HepG2 (cell line): ENCODE data around the gene PPP2R5C. TPM values are rescaled to one million over a fixed set of nuclear protein-coding genes. Genes with fewer than 3 reads are reported as not detected.

Experiments used
- ARID5B ChIP-seq: IDR thresholded peaks from 2 replicates; pipeline ENCODE4 v1.4.0; 2020; ENCODE audit warnings: mild to moderate bottlenecking, missing genetic modification reagents
- HMG20A ChIP-seq: IDR thresholded peaks from 2 replicates; pipeline ENCODE4 v1.6.1; 2016; ENCODE audit warnings: borderline replicate concordance
- NBN ChIP-seq: fragments of 450-650 bp; conservative IDR thresholded peaks from 2 replicates; pipeline ENCODE4 v1.6.1; 2017
- POGK ChIP-seq: sonication (generic); formaldehyde crosslinking; conservative IDR thresholded peaks from 2 replicates; pipeline ENCODE4 v1.8.0; 2022; ENCODE audit warnings: mild to moderate bottlenecking, moderate library complexity, missing genetic modification reagents
- TAF1 ChIP-seq: sonication (generic); formaldehyde crosslinking; IDR thresholded peaks from 2 replicates; pipeline ENCODE4 v1.4.0; 2020; ENCODE audit warnings: missing genetic modification reagents
- ZBTB37 ChIP-seq: sonication (generic); formaldehyde crosslinking; IDR thresholded peaks from 2 replicates; pipeline ENCODE4 v1.4.0; 2020; ENCODE audit warnings: mild to moderate bottlenecking, missing genetic modification reagents
- ZNF468 ChIP-seq: sonication (generic); formaldehyde crosslinking; IDR thresholded peaks from 2 replicates; pipeline ENCODE4 v1.8.0; 2022; ENCODE audit warnings: mild to moderate bottlenecking, moderate library complexity, missing genetic modification reagents
- ZNF605 ChIP-seq: sonication (generic); formaldehyde crosslinking; IDR thresholded peaks from 2 replicates; pipeline ENCODE4 v1.8.0; 2022; ENCODE audit warnings: mild to moderate bottlenecking, missing genetic modification reagents
- ZNF646 ChIP-seq: sonication (generic); formaldehyde crosslinking; IDR thresholded peaks from 2 replicates; pipeline ENCODE4 v1.9.0; 2021; ENCODE audit warnings: mild to moderate bottlenecking, missing genetic modification reagents
- ZNF800 ChIP-seq: sonication (generic); formaldehyde crosslinking; IDR thresholded peaks from 2 replicates; pipeline ENCODE4 v1.4.0; 2020; ENCODE audit warnings: missing genetic modification reagents
- ZNF891 ChIP-seq: sonication (generic); formaldehyde crosslinking; IDR thresholded peaks from 2 replicates; pipeline ENCODE4 v1.5.0; 2020; ENCODE audit warnings: mild to moderate bottlenecking, missing genetic modification reagents
- ZSCAN9 ChIP-seq: IDR thresholded peaks from 2 replicates; pipeline ENCODE4 v1.6.1; 2016; ENCODE audit warnings: borderline replicate concordance
- polyA plus RNA-seq, 8 experiments: library from polyadenylated mRNA; depleted of rRNA in 3 of 8; stranded (reverse) in 7 of 8; unstranded in 1 of 8; fragments of >200 nt; fragmentation: Illumina TruSeq in 4 of 8; extraction: Trizol in 4 of 8; gene quantifications; 2 replicates each; pipeline versions ENCODE4 v1.2.1 to v1.2.3, GENCODE V29; 2011 to 2016; ENCODE audit warnings: low read depth in 4 of 8, missing spikeins in 1 of 8, mixed read lengths in 1 of 8; ENCODE audit not compliant: insufficient read depth in 1 of 8
- total RNA-seq, 5 experiments: library from RNA; depleted of rRNA; stranded (reverse); fragments of >200 nt; fragmentation: Illumina TruSeq; extraction: Trizol; gene quantifications; 2 replicates each; pipeline ENCODE4 v1.2.3, GENCODE V29; 2016; ENCODE audit warnings: low read depth in 1 of 5

The PPP2R5C gene
- total and polyA plus RNA-seq, 2 of the 13 experiments (the other 11 are each of a cell fraction or from before 2014, with no cell fraction given) = 74.3 to 78.5 TPM

- peak; percentile 49 for TF ChIP-seq ARID5B (CRISPR knock-in tag)
- peak; percentile 94 for TF ChIP-seq TAF1 (CRISPR knock-in tag)
- no peak for TF ChIP-seq ZNF646 (CRISPR knock-in tag)
- peak; percentile 79; the same call in 1 of the 2 replicates for TF ChIP-seq ZSCAN9
- no peak for TF ChIP-seq NBN
- peak; percentile 84; the same call in 1 of the 2 replicates for TF ChIP-seq ZNF891 (CRISPR knock-in tag)
- TF ChIP-seq ZNF605 = peak; percentile 34
- TF ChIP-seq ZBTB37 = no peak
- TF ChIP-seq HMG20A (CRISPR knock-in tag) = no peak
- 0 out of 2 replicates have a peak, but pooled peaks have one; percentile 56 for TF ChIP-seq ZNF800 (CRISPR knock-in tag)
- TF ChIP-seq POGK (CRISPR knock-in tag) = peak; percentile 39; the same call in 1 of the 2 replicates
- no peak for TF ChIP-seq ZNF468 (CRISPR knock-in tag)
These were observed 186.6 kb downstream of the PPP2R5C start (continued) for GRCh38 chr14:101947904-101948665.
